HL-60 (cell line): ENCODE measurements around the gene SLC17A8.

ENCODE experiments used
- DNase-seq, 2 experiments: peaks; one replicate each; pipeline ENCODE4 v3.0.0-alpha.2; 2010 to 2020; ENCODE audit warnings: low read depth in 1 of 2, low spot score in 1 of 2
- H3K27ac ChIP-seq: fragments of 250-450 bp; sonication (Bioruptor Pico); replicated peaks from 2 replicates; pipeline ENCODE4 v1.5.1; 2020; ENCODE audit warnings: mild to moderate bottlenecking, moderate library complexity
- H3K27me3 ChIP-seq: fragments of 250-450 bp; sonication (Bioruptor Pico); 2 replicates; pipeline ENCODE4 v1.5.1; 2021; ENCODE audit warnings: mild to moderate bottlenecking, moderate library complexity; ENCODE audit not compliant: insufficient read depth, poor library complexity, severe bottlenecking
- H3K4me3 ChIP-seq: replicated peaks from 2 replicates; pipeline ENCODE4 v1.5.1; 2011; ENCODE audit warnings: mild to moderate bottlenecking, control low read depth, low read length; ENCODE audit not compliant: insufficient read depth
- GABPA ChIP-seq: IDR thresholded peaks from 2 replicates; pipeline ENCODE4 v1.6.1; 2012; ENCODE audit warnings: low read depth
- POLR2AphosphoS5 ChIP-seq: IDR thresholded peaks from 2 replicates; pipeline ENCODE4 v1.6.1; 2012; ENCODE audit warnings: low read depth
- SPI1 ChIP-seq: IDR thresholded peaks from 2 replicates; pipeline ENCODE4 v1.6.1; 2012; ENCODE audit warnings: low read depth, mild to moderate bottlenecking, borderline replicate concordance
- TF ChIP-seq, protein P1 (sequence below): IDR thresholded peaks from one replicate; pipeline ENCODE4 v1.5.1; 2011; ENCODE audit warnings: low read length, control low read depth, inconsistent platforms; ENCODE audit not compliant: insufficient read depth
- TF ChIP-seq, protein P2 (sequence below): IDR thresholded peaks from 2 replicates; pipeline ENCODE4 v1.6.1; 2012; ENCODE audit warnings: low read depth; ENCODE audit not compliant: insufficient replicate concordance

The SLC17A8 gene

DNA sequence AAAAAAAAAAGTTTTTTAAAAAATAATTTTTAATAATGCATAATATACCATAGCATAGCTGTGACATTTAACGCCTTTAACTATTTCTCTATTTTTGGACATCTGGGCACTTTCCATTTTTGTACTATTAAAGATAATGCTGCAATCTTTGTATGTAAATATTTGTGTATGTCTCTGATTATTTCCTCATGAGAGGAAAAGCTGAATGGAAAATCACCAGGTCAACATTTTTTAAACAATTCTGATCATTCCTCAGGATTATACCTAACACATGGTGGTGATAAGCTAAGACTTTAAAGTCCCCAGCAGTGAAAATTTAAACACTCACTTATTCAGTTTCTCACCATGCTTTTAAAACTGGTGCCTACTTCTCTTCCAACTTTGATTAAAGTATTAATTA lies 85.5 kb downstream of the SLC17A8 start:
- TF ChIP-seq GABPA (no peak), SPI1 (no peak), POLR2AphosphoS5 (no peak)
- TF ChIP-seq, protein P1, sequence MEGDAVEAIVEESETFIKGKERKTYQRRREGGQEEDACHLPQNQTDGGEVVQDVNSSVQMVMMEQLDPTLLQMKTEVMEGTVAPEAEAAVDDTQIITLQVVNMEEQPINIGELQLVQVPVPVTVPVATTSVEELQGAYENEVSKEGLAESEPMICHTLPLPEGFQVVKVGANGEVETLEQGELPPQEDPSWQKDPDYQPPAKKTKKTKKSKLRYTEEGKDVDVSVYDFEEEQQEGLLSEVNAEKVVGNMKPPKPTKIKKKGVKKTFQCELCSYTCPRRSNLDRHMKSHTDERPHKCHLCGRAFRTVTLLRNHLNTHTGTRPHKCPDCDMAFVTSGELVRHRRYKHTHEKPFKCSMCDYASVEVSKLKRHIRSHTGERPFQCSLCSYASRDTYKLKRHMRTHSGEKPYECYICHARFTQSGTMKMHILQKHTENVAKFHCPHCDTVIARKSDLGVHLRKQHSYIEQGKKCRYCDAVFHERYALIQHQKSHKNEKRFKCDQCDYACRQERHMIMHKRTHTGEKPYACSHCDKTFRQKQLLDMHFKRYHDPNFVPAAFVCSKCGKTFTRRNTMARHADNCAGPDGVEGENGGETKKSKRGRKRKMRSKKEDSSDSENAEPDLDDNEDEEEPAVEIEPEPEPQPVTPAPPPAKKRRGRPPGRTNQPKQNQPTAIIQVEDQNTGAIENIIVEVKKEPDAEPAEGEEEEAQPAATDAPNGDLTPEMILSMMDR, result no peak
- TF ChIP-seq, protein P2, sequence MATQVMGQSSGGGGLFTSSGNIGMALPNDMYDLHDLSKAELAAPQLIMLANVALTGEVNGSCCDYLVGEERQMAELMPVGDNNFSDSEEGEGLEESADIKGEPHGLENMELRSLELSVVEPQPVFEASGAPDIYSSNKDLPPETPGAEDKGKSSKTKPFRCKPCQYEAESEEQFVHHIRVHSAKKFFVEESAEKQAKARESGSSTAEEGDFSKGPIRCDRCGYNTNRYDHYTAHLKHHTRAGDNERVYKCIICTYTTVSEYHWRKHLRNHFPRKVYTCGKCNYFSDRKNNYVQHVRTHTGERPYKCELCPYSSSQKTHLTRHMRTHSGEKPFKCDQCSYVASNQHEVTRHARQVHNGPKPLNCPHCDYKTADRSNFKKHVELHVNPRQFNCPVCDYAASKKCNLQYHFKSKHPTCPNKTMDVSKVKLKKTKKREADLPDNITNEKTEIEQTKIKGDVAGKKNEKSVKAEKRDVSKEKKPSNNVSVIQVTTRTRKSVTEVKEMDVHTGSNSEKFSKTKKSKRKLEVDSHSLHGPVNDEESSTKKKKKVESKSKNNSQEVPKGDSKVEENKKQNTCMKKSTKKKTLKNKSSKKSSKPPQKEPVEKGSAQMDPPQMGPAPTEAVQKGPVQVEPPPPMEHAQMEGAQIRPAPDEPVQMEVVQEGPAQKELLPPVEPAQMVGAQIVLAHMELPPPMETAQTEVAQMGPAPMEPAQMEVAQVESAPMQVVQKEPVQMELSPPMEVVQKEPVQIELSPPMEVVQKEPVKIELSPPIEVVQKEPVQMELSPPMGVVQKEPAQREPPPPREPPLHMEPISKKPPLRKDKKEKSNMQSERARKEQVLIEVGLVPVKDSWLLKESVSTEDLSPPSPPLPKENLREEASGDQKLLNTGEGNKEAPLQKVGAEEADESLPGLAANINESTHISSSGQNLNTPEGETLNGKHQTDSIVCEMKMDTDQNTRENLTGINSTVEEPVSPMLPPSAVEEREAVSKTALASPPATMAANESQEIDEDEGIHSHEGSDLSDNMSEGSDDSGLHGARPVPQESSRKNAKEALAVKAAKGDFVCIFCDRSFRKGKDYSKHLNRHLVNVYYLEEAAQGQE, result no peak
- no peak for DNase-seq
- no peak overlapping the region for H3K27ac ChIP-seq

DNA sequence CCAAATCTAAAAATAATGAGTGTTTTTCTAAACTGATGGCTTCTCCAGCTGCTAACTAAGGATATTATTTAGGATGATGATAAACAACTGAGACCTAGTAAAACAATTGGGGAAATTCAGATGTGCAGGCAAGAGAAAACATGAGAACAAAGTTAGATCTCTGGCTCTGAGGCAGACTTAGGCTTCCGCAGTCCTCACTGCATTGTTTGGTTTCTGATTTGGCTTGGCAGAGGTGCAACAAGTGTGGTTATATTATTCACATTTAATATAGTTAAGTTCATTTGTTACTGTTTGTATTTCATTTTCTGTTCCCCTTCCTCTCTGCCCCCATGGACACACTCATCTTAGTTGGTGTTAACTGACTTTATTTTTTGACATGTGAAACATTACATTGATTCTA lies 86.6 kb downstream of the SLC17A8 start:
- DNase-seq, result no peak
- Histone ChIP-seq H3K27me3 (no peaks in the 10 kb centered on the region), H3K4me3 (no peak overlapping the region), H3K27ac (no peak overlapping the region)
- TF ChIP-seq, protein P2, result no peak
- TF ChIP-seq SPI1, result no peak
- TF ChIP-seq, protein P1, result no peak
- TF ChIP-seq GABPA, result no peak
- TF ChIP-seq POLR2AphosphoS5, result no peak

More for the DNA sequence above, 85.5 kb downstream of the SLC17A8 start:
- no peak overlapping the region for H3K4me3 ChIP-seq
- H3K27me3 ChIP-seq, result no peaks in the 10 kb centered on the region

DNA sequence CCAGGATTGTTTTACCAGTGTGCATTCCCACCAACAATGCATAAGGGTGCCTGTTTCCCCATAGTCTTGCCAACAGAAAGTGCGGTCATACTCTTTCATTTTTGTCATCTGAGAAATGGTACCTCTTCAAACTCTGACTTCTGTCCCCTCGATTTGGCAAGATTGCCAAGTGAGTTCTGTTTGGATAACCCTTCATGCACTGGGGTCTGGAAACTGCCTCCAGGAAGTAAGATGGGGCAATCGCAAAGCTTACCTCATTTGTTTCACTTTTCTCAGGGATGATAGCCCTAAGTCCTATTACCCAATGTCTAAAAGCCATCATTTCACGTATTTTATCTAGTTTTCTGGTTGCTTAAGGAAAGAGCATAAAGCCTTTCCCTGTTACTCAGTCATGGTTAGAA lies 88.2 kb downstream of the SLC17A8 start:
- Histone ChIP-seq H3K27ac (no peak overlapping the region), H3K27me3 (peaks cover 2% of the 10 kb centered on the region), H3K4me3 (no peak overlapping the region)
- TF ChIP-seq GABPA (no peak), POLR2AphosphoS5 (no peak), SPI1 (no peak)
- TF ChIP-seq, protein P1, result no peak
- TF ChIP-seq, protein P2, result no peak
- no peak for DNase-seq
